HG03460 (cell line): ENCODE measurements around the gene ADCY5.
"Not testable (repeated sequence)": the region's sequence is repeated elsewhere in the genome, so short reads cannot be mapped to it uniquely, and the experiment has no call there.

Experiments used
- ATAC-seq: cut with Tn5 transposase; IDR thresholded peaks from one replicate; pipeline ENCODE4 v1.9.1; 2021; ENCODE audit not compliant: unreplicated experiment

ADCY5 gene

DNA sequence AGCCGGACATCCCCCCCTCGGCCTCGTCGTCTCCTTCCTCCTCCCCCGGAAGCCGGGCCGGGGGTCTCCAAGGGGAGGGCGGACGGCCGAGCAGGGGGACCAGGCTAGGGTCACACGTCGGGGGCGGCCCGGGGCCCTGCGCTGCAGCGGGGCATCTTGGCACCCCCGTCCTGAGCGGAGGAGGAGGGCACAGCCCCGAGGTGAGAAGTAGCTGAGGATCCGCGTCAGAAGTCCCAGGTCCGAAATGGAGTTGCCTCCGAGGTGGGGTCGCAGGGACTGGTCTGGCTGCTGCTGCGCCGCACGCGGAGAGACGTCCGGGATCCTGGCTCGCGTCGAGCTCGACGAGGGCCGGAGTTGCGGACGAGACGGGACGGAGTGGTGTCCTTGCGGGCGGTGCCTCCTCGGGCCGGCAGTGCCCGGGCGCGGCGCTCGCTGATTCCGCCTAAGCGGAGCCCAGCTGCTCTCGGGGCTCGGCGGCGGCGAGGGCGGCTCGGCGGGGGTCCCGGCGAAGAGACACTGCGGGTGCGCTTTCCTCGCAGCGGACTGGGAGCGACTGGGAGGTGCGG is at the start of gene ADCY5:
Gene ADCY5, minus strand, starts transcription at position 555 of the 566 bp plus-strand sequence. Its CDS starts 545 bp downstream, at position 10.
- no peak for ATAC-seq

DNA sequence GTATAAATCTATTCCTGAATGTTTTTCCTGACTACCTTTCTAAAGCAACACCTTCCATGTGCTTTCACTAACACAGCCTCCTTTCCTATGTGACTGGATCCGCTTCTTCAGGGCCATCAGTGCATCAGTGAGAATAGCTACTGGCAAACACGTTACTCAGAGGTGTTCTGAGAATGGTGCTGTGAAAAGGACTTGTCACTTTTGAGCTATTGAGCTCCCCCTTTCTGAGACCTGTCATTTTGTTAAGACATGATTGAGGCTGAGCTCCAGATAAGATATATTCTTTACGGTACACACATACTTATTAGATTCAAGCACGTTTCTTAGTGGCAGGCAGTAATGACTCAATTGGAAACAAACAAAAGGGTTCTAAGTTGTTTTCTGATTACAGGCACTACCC is 45.0 kb upstream of the ADCY5 start:
- ATAC-seq = no peak

DNA sequence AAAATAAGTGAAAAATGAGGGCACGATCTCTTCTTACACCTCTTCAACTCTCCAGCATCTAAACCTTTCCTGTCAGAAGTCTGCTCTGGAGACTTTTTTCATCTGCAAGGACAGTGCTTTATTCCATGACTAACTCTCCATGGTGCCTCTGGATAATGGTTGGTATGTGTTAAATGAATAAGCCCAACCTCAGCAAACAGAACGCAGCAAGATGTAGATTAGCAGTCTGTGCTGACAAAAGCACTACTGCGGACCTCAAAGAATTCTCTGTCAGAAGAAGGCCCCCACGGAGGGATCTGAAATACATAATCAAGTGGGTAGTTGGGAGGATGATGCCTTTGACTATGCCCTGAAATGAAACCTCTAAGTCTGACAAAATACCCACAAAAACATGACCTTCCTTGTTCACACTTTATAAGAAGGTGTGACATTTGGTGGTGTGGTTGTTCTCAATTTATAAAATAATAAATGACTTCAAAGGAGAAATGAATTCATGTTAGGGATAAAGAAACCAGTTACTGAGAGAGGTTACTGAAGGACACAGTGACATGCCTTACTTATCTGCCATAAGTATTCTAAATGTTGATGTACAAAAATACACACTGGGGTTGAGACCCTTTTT is 43.2 kb upstream of the ADCY5 start:
- ATAC-seq = no peak

DNA sequence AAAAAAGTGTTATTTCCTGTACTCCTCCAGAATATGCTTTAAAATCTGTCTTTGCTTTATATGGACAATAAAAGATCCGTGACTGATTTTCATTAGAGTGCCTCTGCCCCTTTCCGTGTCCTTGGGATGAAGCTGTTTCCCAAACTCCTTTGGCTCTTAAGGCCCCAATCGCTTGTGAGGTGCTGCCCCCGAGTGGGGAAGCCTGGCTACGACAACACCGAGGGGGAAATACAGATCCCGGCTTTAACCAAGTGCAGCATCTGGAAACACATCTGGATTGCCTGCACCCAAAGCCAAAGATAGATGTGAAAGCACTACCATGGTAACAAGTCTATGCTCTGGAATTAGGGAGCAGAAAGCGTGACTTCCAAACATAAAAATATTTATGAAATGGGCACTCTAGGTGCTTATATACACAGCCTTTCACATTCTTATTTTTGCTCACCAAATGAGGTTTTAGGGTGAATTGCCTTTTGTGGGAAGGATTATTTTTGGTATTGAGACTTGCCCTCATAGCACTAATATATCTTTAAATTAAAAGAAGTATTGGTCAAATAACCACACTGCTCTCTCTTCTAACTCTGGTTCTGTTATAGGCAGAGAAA is 40.6 kb upstream of the ADCY5 start:
- ATAC-seq = no peak

DNA sequence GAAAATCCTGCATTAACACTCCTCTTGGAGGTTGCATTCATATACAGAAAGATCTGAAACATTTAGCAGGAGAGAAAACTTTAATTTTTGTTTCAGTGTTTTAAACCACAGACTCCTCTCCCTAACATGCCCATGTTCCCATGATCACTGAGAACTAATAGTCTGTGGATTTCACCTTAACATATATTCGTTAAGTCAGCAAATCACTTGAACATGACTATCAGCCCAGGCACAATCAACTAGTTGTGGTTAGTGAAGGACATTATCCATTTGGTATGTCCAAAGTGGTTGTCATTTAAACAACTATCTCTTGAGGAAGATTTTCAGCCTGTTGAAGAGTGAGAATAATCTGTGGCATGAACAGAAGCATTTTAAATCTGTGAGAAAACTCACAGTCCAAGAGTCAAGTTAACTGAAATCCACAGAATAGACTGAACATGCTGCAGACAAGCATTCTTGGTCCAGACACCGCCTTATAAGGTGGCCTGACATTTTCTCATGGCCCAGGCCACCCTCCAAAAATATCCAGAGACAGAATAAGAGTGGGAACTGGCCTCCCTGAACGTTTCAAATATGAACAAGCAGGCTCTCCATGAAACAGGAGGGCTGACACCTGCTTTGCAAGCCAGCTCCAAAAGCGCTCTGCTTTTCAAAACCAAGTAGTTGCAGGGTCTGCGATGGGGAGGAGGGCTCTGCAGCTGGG is 39.9 kb upstream of the ADCY5 start:
- ATAC-seq = no peak

DNA sequence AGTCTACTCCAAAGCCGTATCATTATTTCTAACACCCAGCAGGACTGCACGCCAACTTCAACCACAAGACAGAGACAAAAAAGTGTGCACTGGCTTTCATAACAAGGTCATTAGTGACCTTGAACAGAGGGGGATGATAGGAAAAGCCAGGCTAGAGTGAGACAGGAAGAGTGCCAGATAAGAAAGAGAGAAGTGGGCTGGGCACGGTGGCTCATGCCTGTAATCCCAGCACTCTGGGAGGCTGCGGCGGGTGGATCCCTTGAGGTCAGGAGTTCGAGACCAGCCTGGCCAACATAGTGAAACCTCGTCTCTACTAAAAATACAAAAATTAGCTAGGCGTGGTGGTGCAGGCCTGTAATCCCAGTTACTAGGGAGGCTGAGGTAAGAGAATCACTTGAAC is 38.2 kb upstream of the ADCY5 start:
- ATAC-seq = not testable (repeated sequence)

DNA sequence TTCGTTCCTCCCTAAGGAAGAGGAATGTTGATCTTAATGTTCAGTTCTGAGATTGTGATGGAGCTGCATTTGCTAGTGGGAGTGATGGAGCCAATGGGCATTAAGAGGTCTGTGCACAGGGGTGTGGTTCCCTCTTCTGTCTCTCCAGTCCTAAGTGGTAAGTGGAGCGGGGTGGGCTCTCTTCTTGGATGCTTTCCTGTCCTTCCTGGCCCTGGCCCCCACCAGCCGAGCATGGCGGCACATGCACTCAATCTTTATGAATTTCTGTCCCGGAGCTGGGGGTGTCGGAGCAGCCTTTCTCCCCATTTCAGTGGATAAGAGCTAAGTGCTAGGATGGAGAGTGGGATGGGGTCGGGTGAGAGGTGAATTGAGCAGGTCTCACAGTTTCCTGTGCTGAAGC is 37.6 kb upstream of the ADCY5 start:
- no peak for ATAC-seq

DNA sequence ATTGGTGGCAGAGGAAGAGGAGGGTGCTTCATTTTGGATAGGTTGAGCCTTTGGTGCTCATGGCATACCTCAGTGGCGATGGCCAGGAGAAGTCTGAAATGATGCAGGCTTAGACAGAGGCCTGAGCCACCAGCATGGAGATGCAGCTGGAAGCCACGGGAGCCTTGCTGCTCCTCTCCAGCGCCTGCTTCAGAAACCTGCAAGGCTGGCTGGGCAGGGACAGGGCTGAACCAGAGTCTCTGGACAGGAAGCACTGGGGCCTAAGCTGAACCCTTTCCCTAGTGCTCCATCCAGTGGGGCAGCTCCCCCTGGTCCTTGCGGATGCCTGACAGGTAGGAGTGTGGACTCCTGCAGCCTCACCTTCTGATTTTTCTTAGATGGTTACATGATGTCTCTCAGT is 36.7 kb upstream of the ADCY5 start:
- ATAC-seq = no peak

DNA sequence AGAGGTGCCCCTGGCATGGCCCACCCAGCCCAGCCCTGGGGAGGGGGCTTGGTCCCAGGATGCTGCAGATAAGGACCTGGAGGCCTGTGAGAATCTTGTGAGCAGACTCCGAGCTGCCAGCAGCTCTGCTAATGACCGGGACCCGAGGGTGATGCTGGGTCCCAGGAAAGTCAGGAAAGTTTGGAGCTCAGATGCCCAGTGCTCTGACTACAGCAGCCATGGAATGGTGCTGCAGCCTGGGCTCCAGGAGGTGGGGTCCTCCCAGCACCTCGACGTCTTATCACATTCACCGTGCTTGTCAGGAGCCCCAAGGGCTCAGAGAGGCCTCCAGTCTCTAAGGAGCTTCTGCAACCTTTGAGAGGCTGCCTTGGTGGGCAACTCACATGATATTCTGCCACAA is 34.3 kb upstream of the ADCY5 start:
- no peak for ATAC-seq

DNA sequence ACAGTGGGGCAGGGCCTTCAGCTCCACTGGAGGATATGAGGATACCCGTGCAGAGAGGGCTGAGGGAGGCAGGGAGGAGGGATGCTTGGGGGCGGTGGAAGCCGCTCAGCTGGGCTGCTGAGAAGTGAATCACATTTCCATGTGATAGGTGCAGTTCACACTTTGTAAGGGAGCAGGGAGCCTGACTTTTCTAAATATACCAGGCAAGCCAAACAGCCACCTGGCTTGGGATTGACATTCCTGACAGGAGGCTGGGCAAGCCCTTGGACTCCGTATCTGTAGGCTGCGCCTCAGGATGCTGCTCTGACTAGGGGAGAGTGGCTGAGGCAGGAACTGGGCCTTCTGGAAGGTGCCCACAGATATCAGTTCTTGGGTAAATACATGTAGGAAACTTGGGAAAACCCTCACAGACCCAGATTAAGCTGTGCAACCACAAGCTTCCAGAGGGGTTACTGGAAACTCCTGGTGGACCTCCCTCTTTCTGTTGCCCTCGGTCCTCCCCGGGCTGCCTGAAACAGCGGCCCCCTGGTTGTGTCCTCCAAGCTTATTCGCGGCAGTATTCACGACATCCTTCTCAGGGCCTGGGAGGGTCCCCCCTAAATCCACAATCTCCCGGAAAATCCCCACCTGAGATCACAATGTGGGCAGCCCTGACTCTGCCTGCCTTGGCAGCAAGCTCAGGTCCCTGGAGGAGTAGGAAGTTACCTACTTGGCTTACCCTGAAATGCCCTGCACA is 33.0 kb upstream of the ADCY5 start:
- ATAC-seq = no peak

DNA sequence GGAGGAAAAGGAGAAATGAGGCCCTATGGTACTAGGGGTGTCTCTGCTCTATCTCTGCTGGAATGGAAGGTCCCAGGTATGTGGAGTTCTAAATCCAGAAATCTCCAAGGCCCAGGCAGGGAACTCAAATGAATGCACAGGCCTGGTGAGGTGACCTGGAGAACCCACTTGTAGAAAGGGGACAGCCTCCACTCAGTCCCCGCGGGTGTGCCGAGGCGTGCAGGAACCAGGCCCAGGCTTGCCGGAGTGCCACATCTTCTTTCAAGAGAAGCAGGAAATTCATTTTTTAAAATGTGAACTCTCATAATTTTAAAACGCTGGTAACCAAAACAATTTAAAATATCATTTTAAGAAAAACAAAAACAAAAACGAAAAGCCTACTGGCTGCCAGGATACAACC is 32.2 kb upstream of the ADCY5 start:
- ATAC-seq = no peak

DNA sequence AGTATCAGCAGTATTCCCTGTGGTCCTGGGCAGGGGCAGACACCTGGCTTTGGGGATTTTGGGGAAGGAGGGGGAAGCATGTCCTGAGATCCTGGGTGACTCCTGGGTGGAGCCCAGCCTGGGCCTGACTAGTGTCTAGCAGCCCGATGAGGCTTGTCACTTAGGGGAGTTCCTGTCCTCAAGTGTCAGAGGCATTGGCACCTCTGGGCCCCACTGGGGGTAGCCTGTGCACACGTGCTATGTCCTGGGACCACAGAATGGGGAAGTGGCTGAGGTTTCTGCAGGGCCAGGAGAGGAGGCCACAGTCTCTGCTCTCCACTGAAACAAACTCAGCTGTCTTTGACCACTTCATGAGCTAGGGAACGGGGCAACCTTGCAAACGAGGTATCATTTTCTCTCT is 31.5 kb upstream of the ADCY5 start:
- no peak for ATAC-seq

DNA sequence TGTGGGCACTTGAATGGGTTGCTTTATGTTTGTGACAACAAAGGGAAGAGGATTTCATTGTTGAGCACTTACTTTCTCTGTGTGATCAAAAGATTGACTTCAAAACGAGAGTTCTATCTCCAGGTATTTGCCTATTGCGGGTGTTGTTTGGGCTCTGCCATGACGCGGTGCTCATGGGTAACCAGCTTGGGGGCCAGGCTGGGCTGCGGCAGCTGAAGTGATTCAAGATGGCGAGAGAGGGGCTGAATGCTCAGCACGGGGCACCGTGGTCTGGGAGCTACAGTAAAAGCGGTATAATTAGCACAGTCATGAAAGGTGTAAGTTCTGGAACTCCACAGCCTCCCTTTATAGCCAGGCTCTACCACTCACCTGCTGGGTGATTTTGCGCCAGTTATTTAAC is 31.0 kb upstream of the ADCY5 start:
- no peak for ATAC-seq

DNA sequence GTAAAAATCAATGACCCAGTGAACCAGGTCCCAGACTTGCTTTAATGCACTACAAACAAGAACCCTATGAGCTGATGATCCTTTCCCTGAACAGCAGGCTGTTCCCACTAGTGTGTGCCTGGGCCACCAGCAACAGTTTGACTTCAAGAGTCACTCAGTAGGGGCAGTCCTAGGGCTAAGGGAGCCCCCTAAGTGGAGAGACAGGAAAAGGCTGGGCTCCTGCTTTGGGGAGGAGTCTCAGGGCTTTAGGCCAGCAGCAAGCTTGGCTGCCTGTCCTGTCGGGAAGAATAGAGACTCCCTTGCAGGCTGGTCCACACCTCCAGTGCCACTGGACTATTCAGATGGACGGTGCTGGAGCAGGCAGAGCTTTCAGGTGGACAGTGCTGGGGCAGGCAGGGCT is 29.4 kb upstream of the ADCY5 start:
- no peak for ATAC-seq

DNA sequence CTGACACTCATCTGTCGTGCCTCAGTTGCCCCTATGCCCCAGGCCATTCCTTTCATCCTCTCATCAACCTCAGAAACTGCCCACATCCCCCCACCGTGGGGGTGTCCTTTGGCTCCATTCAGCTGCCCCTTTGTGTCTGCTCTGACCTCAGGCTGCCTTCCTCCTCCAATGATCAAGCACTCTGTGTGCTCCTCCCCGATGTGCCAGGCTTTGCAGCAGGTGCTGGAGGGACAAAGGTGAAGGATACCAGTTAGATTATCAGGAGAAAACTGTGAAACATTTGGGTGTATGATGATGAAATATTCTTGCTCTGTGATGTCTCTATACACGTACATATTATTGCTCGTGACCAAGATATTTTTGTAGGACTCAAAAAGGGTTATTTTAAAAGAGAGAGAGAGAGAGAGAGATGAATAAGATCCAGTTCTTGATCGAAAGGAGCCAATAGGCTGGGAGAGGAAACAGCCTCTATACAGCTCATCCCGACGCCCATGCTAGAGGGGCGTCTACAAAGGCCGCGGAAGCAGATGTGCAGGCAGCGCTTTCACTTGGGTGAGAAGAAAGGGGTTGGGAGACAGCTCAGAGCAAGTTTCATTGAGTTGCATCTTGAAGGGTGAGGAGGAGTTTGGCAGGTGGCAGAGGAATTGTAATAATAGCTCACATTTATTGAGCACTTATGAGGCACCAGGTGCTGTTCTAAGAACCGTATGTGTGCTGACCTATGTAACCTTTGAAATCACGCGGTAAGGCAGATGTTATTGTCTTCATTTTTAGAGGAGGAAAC is 28.3 kb upstream of the ADCY5 start:
- no peak for ATAC-seq

DNA sequence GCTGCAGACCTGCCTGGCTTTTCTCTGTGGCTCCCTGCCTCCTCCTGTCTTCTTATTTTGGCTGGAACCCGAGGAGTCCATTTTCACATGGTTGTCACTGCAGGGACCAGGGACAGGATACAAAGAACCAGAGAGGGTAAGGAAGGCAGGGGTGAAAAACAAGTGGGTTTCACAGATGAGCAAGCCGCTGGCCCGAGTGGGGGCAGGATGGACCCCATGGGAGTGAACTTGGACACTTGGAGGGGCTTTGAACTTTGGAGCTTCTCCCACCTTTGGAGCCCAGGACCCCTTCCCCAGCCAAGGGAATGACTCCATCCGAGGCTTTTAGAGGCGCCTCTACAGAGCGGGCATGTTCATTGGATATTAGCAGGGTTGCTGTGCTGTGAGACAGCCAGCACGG is 26.9 kb upstream of the ADCY5 start:
- ATAC-seq = no peak

DNA sequence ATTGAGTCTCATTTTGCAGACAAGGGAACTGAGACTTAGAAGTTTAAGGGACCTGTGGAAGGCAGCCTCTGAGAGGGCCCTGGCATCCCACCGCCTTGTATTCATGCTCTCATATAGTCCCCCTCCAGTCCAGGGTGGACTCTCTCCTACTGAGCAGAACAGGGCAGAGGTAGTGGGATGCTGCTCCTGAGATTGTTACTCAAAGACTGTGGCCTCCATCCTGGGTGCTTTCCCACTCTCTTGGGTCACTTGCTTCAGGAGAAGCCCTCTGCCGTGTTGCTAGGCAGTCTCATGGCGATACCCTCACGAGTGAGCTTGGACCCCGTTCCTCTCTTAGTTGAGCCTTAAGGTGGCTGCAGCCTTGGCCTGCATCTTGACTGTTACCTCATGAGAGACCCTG is 22.2 kb upstream of the ADCY5 start:
- no peak for ATAC-seq

DNA sequence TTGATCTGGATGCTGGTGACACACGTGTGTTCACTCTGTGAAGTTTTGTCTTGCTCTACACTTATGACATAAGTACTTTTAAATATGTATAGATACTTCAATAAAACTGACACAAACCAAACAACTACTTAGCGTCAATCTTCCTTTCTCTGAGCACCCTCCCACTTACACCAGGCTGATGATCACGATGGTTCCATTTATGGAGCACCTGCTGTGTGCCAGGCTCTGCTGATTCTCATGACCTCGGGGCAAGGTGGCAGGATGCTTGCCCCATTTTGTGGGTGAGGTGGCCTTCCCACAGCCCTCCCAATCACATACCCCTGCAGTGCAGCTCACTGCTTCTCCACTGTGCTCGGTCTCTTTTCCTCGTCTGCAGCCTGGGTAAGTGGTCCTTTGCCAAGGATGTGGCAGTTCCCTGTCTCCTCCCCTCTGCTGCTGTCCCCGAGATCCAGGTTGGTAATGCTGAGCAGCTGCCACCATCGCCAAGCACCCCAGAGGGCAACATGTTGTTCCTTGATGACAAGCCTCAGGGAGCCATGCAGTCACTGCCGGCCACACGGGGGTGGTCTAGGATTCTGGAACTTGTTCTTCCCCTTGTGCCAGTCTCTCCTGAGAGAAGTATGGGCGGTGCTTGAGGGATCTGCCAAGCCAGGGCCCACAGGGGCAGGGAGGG is 20.6 kb upstream of the ADCY5 start:
- ATAC-seq = no peak

DNA sequence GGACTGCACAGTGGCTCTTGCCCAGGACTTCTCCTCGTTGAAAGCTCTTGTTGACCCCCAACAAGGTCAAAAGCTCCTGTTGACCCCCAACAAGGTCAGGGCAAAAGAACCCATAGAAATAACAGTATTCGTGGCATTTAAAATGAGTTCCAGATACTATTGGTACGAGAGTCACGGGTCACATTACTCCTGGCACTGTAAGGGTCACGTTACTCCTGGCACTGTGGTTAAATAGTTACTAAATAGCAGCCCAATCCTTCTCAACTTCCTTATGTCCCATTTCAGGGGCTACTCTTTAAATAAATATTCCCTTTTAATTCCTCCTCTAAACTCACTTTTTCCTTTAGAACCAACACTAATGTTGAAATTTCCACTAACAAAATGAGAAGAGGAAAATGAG is 18.2 kb upstream of the ADCY5 start:
- ATAC-seq = no peak

DNA sequence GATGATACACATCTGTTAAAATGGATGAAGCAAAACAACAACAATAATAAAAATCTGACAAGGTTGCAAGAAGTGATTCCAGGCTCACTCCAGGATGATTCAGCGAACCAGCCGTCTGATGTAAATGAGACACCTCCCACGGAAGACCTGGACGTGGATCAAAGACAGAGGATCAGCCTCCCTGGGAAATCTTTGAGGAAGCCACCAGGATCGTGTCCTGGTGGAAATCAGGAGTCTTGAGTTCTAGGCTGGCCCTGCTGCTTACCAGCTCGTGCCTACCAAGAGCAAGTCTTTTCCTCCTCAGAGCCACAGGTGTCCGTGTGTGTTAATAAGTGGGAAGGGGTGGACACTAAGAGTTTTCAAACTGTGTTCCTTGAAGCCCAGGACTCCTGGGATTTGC is 15.3 kb upstream of the ADCY5 start:
- no peak for ATAC-seq
